Neutrophil (primary cell): ENCODE measurements around the gene TRIM38.

Experiments
- H3K27ac ChIP-seq: fragments of 200-600 bp; sonication (generic); 2 replicates; pipeline ENCODE4 v1.5.1; 2016; ENCODE audit warnings: mild to moderate bottlenecking, moderate library complexity
- H3K27me3 ChIP-seq: fragments of 200-600 bp; sonication (generic); 2 replicates; pipeline ENCODE4 v1.6.0; 2016; ENCODE audit warnings: mild to moderate bottlenecking
- H3K36me3 ChIP-seq: fragments of 200-600 bp; sonication (generic); 2 replicates; pipeline ENCODE4 v1.5.1; 2017
- H3K4me1 ChIP-seq, 2 experiments: fragments of 200-600 bp in 1 of 2; sonication (generic) in 1 of 2; 1 replicate in 1 of 2; 2 replicates in 1 of 2; pipeline versions ENCODE4 v1.5.1 to v1.6.1; 2013 to 2016; ENCODE audit warnings: low read depth in 1 of 2, low read length in 1 of 2, mild to moderate bottlenecking in 1 of 2, moderate library complexity in 1 of 2; ENCODE audit not compliant: control insufficient read depth in 1 of 2, insufficient read depth in 1 of 2
- H3K4me3 ChIP-seq, 2 experiments: fragments of 200-600 bp in 1 of 2; sonication (generic) in 1 of 2; 1 replicate in 1 of 2; 2 replicates in 1 of 2; pipeline ENCODE4 v1.5.1; 2013 to 2016; ENCODE audit warnings: low read depth in 1 of 2, low read length in 1 of 2, mild to moderate bottlenecking in 1 of 2, moderate library complexity in 1 of 2
- H3K9me3 ChIP-seq: fragments of 200-600 bp; sonication (generic); 2 replicates; pipeline ENCODE4 v1.5.1; 2016
- CTCF ChIP-seq: fragments of 200-600 bp; sonication (generic); IDR thresholded peaks from 2 replicates; pipeline ENCODE4 v1.5.1; 2016; ENCODE audit warnings: antibody characterized with exemption

The TRIM38 gene

DNA sequence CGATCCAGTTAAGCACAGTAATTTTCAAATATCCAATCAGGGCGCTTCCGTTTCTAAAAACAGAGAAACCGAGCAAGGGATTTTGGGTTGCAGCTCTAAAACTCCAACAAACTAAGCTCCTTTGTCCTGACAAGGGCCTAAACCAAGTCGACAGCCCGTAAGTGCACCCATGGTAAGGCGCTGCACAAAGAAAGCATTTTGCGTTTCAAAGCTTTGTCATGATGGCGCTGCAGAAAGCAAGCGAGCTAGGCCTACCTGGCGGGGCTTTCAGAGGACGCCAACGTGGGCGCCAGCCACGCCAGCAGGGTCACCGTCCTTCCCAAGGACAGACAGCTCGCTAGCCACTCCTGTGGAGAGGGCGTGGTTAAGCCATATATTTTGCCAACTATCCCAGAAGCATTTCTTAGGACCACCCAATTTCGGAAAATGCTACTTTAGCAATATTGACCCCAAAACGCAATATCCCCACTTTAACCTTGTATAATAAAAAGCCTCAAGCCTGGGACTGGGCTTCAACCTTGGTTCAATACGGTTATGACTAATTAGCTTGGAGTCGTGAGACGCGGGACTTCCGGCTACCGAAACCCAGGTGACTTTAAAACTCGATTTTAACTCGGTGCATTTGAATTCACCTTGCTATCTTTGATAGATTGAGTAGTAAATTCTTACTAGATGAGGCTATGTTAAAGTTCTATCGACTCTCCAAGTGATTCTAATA lies 53.8 kb downstream of the TRIM38 start:
- Histone ChIP-seq H3K4me1 (peaks cover 15 to 17% of the 10 kb centered on the region in 2 experiments), H3K4me3 (no peak overlapping the region), H3K27me3 (peaks cover 18% of the 10 kb centered on the region), H3K36me3 (no peaks in the 10 kb centered on the region), H3K27ac (no peak overlapping the region), H3K9me3 (no peaks in the 10 kb centered on the region)
- no peak for TF ChIP-seq CTCF

DNA sequence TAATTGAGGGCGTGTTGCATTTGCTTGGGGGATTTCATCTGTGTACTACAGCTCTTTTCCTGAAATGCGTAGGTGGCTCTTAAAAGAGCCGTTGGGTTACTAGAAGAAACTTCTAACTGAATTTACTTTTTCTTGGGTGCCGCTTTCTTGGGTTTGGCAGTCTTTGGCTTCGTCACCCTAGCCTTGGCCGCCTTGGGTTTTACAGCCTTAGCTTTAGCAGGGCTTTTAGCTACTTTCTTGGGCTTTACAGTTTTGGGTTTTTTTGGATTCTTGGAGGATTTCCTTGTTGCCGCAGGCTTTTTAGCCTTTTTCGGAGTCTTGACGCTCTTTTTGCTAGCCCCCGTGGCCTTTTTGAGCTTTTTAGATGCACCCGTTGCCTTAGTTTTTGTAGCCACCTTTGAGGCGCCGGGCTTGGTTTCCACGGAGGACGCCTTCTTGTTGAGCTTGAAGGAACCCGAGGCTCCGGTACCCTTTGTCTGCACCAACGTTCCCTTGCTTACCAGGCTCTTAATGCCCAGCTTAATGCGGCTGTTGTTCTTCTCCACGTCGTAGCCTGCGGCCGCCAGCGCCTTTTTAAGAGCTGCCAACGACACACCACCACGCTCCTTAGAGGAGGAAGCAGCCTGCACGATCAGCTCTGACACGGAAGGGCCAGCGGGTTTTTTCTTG lies 54.5 kb downstream of the TRIM38 start:
- TF ChIP-seq CTCF, result no peak

DNA sequence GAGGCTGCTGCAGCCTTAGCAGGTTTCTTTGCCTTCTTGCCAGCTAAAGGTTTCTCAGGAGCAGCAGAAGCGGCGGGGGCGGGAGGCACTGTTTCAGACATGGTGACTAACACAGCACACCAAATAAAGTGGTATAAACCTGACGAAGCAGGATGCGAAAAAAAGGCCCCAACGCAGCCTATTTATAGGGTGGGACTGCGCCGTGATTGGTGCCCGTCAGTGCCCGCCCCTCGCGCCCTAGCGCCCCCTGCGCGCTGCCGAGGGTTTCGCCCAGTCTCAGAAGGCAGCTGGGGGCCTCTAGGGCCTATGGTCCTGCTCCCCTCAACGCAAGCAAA lies 55.0 kb downstream of the TRIM38 start:
- no peak overlapping the region for H3K27ac ChIP-seq
- H3K36me3 ChIP-seq, result no peaks in the 10 kb centered on the region
- H3K9me3 ChIP-seq, result no peaks in the 10 kb centered on the region
- no peak for TF ChIP-seq CTCF
- H3K4me1 ChIP-seq, result peaks cover 27 to 28% of the 10 kb centered on the region in 2 experiments
- H3K4me3 ChIP-seq, result peak overlapping the region; percentile 3 to 18
- peaks cover 18% of the 10 kb centered on the region for H3K27me3 ChIP-seq

More for the DNA sequence above, 54.5 kb downstream of the TRIM38 start:
- H3K27ac ChIP-seq, result no peak overlapping the region
- no peaks in the 10 kb centered on the region for H3K9me3 ChIP-seq
- H3K36me3 ChIP-seq, result no peaks in the 10 kb centered on the region
- peaks cover 18% of the 10 kb centered on the region for H3K27me3 ChIP-seq
- H3K4me3 ChIP-seq, result peak overlapping the region; percentile 3 to 18
- H3K4me1 ChIP-seq, result peaks cover 22 to 23% of the 10 kb centered on the region in 2 experiments

DNA sequence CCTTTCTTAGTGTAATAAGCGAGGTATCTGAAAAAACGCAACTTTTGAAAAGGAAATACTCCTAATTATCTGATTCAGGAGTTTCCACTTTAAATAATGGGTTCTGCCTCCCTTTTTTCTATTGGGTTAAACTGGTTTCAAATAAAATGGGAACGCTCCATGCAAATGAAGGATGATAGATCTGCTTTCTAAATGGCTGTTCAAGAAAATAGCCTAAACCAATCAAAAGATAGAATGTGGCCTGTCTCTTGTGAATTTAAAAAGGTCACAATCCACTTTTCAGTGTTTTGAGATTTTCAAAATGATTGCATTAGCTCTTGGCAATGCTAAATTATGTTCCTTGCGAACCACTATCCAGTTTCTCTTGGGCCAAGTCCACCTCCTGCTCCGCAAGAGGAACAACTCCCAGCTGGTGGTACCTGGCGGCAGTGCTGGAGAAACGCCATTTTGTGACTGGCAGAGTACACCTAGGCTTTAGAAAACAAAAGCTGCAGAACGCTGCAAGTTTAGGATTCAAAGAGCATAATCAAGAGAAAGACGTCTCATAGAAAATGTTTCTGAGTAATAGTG lies 56.7 kb downstream of the TRIM38 start:
- H3K4me3 ChIP-seq, result peak overlapping the region in 1 of 2 experiments; percentile 63
- peaks cover 18% of the 10 kb centered on the region for H3K27me3 ChIP-seq
- H3K9me3 ChIP-seq, result no peaks in the 10 kb centered on the region
- TF ChIP-seq CTCF, result no peak
- H3K4me1 ChIP-seq, result peaks cover 27 to 30% of the 10 kb centered on the region in 2 experiments
- no peaks in the 10 kb centered on the region for H3K36me3 ChIP-seq
- H3K27ac ChIP-seq, result no peak overlapping the region

DNA sequence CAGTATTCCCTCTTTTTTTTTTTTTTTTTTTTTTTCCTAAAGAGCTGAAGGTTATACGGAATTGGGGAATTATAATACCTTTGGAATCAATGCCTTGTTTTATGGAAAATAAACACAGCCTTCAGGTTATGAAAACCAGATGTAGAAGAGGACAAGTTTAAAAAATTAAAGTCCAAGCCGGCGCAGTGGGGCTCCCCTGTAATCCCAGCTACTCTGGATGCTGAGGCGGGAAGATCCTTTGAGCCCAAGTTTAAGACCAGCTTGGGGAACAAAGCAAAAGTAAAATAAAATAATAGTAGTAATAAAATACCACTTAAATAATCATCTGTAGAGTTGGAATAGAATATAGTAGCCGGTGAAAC lies 57.3 kb downstream of the TRIM38 start:
- Histone ChIP-seq H3K36me3 (no peaks in the 10 kb centered on the region), H3K4me3 (peak overlapping the region; percentile 63 to 72), H3K9me3 (no peaks in the 10 kb centered on the region), H3K27me3 (peaks cover 18% of the 10 kb centered on the region), H3K4me1 (peaks cover 27 to 30% of the 10 kb centered on the region in 2 experiments), H3K27ac (peak overlapping the region; percentile 90)
- TF ChIP-seq CTCF, result no peak
